WERI-Rb-1 (cell line): ENCODE results near the gene CTNS.
A peak's percentile ranks its signal among the peaks of the same experiment; 100 is the strongest.

Experiments used
- DNase-seq: peaks from one replicate; pipeline ENCODE4 v3.0.0-alpha.2; 2020
- H3K27ac ChIP-seq: fragments of 250-450 bp; sonication (Bioruptor Pico); 2 replicates; pipeline ENCODE4 v1.5.1; 2020; ENCODE audit warnings: mild to moderate bottlenecking, moderate library complexity
- H3K27me3 ChIP-seq: fragments of 250-450 bp; sonication (Bioruptor Pico); 2 replicates; pipeline ENCODE4 v1.5.1; 2021; ENCODE audit warnings: mild to moderate bottlenecking, low read depth, moderate library complexity; ENCODE audit not compliant: insufficient read depth, severe bottlenecking
- H3K36me3 ChIP-seq: fragments of 250-450 bp; sonication (Bioruptor Pico); 2 replicates; pipeline ENCODE4 v1.5.1; 2020; ENCODE audit warnings: mild to moderate bottlenecking, moderate library complexity
- H3K4me3 ChIP-seq: 2 replicates; pipeline ENCODE4 v1.5.1; 2011; ENCODE audit warnings: low read depth, mild to moderate bottlenecking, control low read depth, low read length
- H3K9me3 ChIP-seq: fragments of 250-450 bp; sonication (Bioruptor Pico); 2 replicates; pipeline ENCODE4 v1.5.1; 2021; ENCODE audit warnings: mild to moderate bottlenecking, moderate library complexity; ENCODE audit not compliant: severe bottlenecking
- TF ChIP-seq, protein P1 (sequence below): IDR thresholded peaks from 2 replicates; pipeline ENCODE4 v1.5.1; 2011; ENCODE audit warnings: low read depth, mild to moderate bottlenecking, control low read depth, inconsistent platforms, low read length

Gene CTNS

DNA sequence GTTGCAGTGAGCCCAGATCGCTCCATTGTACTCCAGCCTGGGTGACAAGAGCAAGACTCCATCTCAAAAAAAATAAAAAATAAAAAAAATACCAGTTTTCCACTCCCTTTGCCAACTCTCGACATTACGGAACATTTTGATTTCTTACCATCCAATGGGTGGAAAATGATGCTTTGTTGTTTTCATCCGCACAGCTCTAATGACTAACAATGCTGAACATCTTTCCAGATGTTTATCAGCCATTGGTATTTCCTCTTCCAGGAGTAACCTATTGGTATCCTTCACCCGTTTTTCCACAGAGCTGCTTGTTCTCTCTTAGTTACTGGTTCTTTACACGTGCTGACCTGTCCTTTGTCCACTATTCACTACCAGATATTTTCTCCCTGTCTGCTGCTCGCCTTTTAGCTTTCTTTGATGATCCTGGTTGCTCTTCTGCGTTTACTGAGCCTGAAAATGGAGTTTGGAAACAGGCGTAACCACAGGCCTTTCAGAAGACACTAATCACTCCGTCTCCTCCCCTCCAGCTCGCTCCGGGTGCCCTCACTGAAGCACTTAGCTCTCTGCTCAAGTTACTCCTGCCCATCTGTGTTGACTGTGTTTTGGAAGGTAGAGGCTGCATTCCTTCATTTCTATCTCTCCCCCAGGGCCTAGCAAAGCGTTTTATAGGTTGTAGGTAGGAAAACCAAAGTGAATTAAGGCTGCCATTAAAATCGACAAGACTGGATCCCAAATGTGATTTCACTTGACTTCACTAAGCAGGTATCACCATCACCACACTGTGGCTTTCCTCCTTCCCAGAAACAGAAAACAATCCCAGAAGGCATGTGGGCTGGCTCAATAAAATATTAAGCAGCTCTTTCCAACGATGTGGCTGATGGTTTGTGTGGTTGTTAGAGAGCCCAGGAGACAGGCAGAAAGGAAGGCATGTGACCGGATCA is 9.5 kb upstream of the CTNS start:
- peaks cover 66% of the 10 kb centered on the region for H3K36me3 ChIP-seq

DNA sequence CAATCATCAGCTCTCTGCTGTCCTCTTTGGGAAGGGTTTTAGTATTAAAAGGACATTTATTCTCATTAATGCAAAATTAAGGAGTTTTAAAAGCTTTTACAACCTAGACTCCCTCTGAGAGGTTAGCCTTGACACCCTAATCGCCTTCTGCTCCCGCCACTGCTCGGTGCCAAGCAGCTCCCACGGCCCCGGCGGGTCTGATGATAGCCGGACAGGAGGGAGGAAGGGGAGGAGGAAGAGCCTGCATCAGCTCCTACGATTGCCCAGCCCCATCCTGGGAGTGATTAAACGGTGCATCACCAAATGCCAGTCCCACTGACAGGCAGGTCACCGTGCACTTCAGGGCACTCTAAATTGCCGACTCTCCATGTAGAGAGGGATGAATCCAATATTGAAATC is 8.8 kb upstream of the CTNS start:
- H3K4me3 ChIP-seq = no peak overlapping the region
- TF ChIP-seq, protein P1, sequence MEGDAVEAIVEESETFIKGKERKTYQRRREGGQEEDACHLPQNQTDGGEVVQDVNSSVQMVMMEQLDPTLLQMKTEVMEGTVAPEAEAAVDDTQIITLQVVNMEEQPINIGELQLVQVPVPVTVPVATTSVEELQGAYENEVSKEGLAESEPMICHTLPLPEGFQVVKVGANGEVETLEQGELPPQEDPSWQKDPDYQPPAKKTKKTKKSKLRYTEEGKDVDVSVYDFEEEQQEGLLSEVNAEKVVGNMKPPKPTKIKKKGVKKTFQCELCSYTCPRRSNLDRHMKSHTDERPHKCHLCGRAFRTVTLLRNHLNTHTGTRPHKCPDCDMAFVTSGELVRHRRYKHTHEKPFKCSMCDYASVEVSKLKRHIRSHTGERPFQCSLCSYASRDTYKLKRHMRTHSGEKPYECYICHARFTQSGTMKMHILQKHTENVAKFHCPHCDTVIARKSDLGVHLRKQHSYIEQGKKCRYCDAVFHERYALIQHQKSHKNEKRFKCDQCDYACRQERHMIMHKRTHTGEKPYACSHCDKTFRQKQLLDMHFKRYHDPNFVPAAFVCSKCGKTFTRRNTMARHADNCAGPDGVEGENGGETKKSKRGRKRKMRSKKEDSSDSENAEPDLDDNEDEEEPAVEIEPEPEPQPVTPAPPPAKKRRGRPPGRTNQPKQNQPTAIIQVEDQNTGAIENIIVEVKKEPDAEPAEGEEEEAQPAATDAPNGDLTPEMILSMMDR = no peak
- H3K27ac ChIP-seq = no peak overlapping the region
- DNase-seq = no peak
- H3K9me3 ChIP-seq = no peaks in the 10 kb centered on the region
- H3K36me3 ChIP-seq = peaks cover 69% of the 10 kb centered on the region
- H3K27me3 ChIP-seq = no peaks in the 10 kb centered on the region

More for the DNA sequence above, 9.5 kb upstream of the CTNS start:
- Histone ChIP-seq H3K27ac (no peak overlapping the region), H3K9me3 (no peaks in the 10 kb centered on the region), H3K27me3 (no peaks in the 10 kb centered on the region), H3K4me3 (no peak overlapping the region)
- TF ChIP-seq, protein P1 = no peak
- DNase-seq = no peak

DNA sequence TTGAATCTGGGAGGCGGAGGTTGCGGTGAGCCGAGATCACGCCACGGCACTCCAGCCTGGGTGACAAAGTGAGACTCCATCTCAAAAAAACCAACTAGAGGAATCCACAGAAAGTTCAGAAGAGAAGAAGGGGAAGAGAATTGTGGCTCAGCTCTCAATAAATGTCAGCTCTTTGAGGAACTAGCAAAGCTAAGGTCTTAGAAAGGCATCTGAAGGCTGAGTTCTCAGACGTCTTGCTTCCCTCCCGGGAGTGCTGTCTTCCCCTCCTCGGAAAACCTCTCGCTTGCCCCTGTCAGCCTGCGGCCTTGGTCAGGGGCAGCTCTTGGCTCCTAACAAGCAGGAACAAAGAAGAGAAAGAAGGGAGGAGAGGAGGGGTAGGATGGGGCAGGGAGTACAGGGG is 5.8 kb upstream of the CTNS start:
- H3K27ac ChIP-seq = no peak overlapping the region

GRCh38 chr17:3632287-3632686 is 4.3 kb upstream of the CTNS start:
- no peak overlapping the region for H3K27ac ChIP-seq
- H3K36me3 ChIP-seq = peaks cover 45% of the 10 kb centered on the region
- TF ChIP-seq, protein P1 = no peak
- H3K9me3 ChIP-seq = no peaks in the 10 kb centered on the region
- no peak overlapping the region for H3K4me3 ChIP-seq
- no peaks in the 10 kb centered on the region for H3K27me3 ChIP-seq
- no peak for DNase-seq

More for the DNA sequence above, 5.8 kb upstream of the CTNS start:
- Histone ChIP-seq H3K4me3 (no peak overlapping the region), H3K36me3 (peaks cover 53% of the 10 kb centered on the region), H3K9me3 (no peaks in the 10 kb centered on the region), H3K27me3 (no peaks in the 10 kb centered on the region)
- no peak for DNase-seq
- TF ChIP-seq, protein P1 = no peak

- no peaks in the 10 kb centered on the region for H3K27me3 ChIP-seq
- H3K36me3 ChIP-seq = peaks cover 29% of the 10 kb centered on the region
- H3K9me3 ChIP-seq = no peaks in the 10 kb centered on the region
- DNase-seq = peak; percentile 26
- H3K27ac ChIP-seq = peak overlapping the region; percentile 99
- TF ChIP-seq, protein P1 = no peak
- H3K4me3 ChIP-seq = peak overlapping the region; percentile 85
These were observed 946 bp upstream of the CTNS start for GRCh38 chr17:3635474-3636153.
